Measurements from ENCODE around the gene DARS2.

DNA sequence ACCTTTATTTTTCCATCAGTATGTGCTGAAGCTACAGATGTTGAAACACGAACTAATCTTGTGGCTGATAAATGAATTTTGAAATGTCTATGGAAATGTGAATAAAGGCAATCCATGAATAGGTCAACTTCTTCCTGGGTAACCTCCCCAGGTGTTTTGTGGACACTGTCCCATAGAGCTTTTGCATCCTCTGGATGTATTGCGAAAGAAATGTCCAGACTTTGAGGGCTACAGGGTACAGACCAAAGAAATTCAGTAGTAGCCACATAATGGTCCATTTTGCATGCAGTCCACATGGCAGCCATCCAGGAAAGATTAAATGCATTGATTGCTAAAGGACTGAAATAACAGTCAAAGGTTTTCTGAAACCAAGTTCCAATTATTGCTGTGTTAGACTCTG is 21.5 kb upstream of the DARS2 start:
- TF ChIP-seq, protein P1, sequence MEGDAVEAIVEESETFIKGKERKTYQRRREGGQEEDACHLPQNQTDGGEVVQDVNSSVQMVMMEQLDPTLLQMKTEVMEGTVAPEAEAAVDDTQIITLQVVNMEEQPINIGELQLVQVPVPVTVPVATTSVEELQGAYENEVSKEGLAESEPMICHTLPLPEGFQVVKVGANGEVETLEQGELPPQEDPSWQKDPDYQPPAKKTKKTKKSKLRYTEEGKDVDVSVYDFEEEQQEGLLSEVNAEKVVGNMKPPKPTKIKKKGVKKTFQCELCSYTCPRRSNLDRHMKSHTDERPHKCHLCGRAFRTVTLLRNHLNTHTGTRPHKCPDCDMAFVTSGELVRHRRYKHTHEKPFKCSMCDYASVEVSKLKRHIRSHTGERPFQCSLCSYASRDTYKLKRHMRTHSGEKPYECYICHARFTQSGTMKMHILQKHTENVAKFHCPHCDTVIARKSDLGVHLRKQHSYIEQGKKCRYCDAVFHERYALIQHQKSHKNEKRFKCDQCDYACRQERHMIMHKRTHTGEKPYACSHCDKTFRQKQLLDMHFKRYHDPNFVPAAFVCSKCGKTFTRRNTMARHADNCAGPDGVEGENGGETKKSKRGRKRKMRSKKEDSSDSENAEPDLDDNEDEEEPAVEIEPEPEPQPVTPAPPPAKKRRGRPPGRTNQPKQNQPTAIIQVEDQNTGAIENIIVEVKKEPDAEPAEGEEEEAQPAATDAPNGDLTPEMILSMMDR (IDR thresholded peaks at IDR 0.05; ENCODE audit: low read length): no peak
- no peak for TF ChIP-seq EZH2 (IDR thresholded peaks at IDR 0.05; ENCODE audit: borderline replicate concordance, low read length)

All from OCI-LY1 (cell line).